Renal pelvis (tissue), 4 donors: Measurements from ENCODE around the gene LRRC45. TPM values are rescaled to one million over a fixed set of nuclear protein-coding genes. Genes with fewer than 3 reads are reported as not detected.

Experiments used
- DNase-seq: peaks from one replicate; pipeline ENCODE4 v3.0.0-alpha.2; 2013
- polyA plus RNA-seq, 3 donors: library from polyadenylated mRNA; unstranded; fragments of 120-200 nt; gene quantifications; one replicate each; pipeline ENCODE4 v1.2.1, GENCODE V29; 2013; ENCODE audit not compliant: insufficient read length in 3 of 3

LRRC45 gene
- polyA plus RNA-seq, 3 donors: 15.8 to 18.1 (median 16.6) TPM

DNA sequence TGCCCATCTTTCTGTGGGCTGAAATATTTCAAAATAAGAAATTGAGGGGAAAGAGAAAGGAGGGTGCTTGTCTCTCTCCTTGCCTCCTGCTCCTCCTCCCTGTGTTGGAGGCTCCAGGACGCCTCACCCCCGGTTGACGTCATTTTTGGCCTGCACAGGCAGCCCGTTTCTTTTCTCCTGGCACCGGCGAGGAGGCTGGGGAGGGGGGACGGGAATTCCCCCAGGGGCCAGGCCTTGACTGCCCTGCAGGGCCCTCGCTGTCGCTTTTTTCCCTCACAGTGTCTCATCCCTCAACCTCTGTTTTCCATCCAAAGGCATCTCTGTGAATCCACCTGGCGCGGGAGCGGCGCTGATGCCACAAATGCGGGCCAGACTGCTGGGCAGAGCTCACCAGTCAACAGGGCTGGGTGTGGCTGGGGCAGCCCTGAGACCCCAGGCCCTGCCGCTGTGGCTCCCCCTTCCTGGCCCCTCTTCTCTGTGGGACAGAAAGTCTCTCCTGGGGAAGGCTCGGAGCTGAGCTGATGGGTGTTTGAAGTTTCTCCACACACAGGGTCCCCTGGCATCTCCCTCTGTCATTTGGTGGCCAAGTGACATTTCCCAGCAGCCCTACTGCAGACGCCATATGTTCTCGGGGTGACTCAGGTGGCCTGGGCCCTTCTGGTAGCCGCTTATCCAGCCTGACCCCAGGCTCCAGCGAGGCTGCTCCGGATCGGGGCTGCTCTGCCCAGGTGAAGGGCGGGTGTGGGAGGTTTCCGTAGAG lies 16.5 kb upstream of the LRRC45 start:
- no peak for DNase-seq

DNA sequence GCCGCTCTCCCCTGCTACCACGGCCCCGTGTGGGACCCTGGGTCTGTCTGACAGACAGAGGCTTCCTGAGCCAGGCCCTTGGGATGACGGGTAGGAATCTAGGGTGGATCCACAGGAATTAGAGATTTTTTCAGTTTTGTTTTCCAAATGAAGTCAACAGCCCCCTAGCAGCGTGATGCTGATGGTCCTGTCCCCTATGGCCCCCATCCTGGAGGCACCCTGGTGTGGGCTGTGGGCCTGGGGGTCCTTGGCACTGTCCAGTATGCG lies 15.9 kb upstream of the LRRC45 start:
- DNase-seq: no peak

DNA sequence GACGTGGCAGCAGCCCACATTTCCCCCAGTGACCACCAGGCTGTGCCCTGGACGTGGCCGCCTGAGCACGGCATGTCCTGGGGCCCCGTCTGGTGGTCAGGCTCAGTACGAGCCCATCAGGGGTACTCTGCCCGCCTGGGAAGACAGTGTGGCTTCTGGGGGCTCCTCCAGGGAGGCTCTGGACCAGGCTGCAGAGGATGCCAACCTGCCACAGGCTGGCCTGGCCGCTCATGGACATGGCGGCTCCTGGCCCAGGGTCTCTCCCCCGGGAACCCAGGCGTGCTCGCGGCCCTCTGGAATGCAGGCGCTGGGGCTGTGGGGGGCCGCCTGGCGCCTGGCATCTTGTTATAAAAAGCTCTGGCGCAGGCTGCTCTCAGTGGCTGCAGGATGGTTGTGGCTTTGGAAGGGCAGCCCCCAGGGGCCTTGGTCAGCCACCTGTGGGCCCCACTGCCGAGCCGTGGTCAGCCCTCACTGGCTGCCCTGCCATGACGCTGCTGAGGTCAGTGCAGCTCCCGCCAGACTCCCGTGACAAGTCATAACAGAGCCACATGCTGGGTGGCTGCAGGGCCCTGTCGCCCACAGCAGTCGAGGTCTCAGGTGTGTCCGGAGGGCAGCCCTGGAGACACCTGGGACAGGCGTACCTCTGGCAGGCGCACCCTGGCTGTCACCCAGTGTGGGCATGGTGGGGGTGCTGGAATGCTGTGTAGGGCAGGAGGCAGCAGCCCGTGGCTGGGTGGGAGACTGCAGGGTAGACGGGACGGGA lies 15.4 kb upstream of the LRRC45 start:
- DNase-seq: no peak

DNA sequence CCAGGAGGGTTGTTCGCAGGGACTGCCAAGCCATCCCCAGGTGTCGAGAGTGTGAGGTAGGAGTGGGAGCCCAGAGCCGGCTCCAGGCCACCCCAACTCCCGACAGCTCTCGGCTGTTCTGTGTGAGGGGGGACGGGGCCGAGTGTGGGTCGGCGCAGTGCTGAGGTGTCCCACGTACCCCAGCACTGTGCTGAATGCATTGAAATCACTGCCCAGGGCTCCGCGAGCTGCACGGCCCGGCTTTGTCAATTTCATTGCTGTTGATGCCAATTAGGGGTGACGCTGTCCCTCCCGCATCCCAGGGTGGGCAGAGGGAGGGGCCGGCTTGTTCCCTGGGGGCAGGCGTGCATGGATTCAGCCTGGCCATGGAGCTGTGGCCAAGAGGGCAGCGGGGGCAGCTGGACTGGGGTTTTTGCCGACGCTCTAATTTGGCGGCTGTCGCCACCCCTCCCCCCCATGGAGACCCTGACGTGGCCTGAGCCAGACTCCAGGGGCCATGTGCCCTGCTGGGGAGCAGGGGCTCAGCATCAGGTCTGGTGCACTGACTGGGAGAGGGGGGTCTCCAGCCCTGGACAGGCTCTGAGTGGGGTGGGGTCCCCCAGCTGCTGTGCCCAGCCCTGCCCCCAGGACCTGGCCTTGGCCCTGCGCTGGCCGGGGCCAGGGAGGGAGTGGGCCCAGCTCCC lies 14.7 kb upstream of the LRRC45 start:
- DNase-seq: no peak

DNA sequence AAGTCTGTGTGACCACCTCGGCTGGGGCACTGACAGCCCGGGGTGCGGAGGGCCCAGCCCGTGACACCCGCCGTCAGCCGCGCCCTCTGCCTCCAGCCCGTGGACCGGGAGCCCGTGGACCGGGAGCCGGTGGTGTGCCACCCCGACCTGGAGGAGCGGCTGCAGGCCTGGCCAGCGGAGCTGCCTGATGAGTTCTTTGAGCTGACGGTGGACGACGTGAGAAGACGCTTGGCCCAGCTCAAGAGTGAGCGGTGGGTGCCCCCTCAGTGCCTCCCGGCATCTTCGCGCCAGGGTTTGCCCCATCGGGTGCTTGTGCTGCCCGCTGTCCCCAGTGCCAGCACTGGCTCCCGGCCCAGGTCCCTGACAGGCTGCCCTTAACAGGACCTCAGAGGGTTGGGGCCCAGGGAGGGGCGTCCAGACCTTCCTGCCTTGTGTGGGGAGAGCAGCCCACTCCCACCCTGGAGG lies 14.1 kb upstream of the LRRC45 start:
- no peak for DNase-seq

DNA sequence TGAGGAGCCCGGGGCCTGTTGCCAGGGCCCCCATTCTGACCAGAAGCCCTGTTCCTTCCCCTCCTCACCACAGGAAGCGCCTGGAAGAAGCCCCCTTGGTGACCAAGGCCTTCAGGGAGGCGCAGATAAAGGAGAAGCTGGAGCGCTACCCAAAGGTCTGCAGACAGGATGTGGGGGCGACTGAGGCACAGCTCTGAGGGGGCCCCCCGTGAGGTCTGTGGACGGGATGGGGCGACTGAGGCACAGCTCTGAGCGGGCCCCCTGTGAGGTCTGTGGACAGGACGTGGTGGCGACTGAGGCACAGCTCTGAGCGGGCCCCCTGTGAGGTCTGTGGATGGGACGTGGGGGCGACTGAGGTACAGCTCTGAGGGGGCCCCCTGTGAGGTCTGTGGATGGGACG lies 13.7 kb upstream of the LRRC45 start:
- DNase-seq: no peak

DNA sequence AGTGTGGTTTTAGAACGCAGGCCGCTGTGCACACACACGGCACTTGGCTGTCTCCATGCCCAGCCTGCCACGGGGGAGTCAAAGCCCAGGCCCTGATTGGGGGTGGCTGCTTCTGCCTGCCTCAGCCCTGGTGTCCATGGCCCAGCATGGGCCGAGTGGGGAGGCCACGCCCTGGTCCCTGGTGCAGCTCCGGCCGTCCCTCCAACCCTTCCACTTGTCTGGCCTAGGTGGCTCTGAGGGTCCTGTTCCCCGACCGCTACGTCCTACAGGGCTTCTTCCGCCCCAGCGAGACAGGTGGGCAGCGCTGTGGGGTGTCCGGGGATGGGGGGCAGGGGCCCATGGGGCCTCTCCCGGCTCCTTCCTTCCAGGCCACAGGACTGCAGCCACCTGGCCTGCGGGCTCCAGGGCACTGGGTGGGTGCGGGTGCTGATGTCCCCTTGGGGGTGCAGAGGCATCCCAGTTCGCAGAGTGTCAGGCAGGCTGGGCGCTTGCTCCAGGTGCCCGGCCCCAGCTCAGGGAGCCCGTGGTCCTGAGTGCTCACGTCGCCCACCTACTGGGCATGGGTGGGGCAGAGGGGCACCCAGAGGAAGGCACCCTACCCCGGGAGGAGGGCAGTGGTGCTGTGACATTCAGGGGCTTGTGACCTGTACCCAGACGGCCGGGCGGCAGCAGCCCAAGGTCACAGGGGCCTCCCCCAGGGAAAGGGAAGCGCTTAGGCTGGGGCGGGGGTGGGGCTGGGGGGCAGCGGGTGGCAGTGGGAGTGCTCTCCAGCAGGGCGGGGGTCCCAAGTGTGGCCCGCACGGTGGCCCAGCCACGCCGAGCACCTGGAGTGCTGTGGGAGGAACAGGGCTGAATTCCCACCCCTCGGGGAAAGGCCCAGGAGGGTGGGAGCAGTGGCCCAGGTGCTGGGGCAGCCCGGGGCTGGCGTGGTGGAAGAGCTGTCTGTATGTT lies 12.3 kb upstream of the LRRC45 start:
- no peak for DNase-seq

DNA sequence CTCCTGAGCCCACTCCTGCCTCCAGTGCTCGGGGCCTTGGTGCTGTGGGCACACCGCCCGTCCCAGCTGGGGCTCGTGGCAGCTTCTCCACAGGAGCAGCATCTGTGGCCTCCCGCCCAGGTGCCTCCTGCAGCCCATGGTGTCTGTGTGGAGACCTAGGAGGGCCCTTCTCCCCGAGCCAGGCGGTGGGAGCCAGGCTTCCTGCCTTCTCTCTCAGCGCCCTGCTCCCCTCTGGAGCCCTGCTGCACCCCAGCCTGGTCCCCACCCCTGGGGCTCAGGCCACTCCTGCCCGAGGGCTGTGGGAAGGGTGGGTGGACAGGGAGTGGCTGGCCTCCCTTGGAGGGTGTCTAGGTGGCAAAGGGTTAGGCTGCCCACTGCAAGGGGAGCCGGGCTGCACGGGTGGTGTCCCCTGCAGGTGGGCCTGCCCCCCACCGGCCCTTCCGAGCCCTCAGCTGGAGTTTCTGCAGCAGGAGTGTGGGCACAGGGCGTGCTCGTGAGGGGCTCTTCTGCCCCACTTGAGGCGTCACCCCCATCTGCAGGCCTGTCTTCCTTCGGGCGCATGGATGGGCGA lies 11.4 kb upstream of the LRRC45 start:
- no peak for DNase-seq

DNA sequence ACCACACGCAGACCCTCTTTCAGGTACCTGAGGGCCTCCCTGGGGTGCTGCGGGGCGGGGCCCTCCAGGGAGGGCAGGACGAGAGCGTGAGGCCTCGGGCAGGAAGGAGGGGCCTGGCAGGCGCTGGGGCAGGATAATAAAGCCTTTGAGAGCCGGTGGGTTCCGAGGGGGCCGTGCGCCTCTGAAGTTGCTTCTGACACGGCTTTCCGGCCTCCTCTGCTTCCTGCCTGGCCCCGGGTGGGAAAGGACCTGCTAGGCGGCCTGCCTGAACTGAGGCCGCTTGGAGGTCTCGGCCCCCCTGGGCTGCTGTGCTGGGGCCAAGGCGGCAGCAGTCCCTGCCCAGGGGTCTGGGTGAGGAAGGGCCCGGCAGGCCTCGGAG lies 10.9 kb upstream of the LRRC45 start:
- DNase-seq: no peak

DNA sequence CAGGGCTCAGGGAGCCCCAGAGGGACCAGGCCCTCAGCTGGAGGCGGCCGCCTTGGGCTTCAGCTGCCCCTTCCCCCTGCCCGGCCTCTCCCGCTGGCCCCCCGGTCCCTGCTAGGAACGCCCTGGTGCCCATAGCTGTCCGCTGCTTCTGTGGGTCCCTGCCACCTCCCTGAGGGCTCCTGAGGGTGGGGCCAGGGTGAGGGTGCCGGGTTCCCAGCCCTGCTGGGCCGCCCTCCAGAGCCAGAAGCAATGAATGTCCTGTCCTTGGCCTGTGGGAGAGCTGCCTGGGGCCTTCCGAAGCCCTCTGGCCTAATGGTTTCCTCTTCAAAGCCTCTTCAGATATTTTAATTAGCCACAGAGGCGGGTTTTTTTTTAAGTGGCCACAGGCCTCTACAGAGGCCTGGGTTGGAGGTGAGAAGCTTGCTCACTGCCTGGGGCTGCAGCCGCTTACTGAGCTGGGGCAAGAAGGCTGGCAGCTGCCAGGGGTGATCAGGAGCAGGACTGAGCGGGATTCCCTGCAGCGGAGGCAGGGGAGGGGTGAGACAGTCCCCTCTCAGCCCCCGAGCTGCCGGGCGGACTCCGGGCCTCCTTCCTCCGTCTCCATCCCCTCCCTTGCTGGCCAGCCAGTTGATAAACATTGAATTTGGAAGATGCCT lies 10.3 kb upstream of the LRRC45 start:
- no peak for DNase-seq

DNA sequence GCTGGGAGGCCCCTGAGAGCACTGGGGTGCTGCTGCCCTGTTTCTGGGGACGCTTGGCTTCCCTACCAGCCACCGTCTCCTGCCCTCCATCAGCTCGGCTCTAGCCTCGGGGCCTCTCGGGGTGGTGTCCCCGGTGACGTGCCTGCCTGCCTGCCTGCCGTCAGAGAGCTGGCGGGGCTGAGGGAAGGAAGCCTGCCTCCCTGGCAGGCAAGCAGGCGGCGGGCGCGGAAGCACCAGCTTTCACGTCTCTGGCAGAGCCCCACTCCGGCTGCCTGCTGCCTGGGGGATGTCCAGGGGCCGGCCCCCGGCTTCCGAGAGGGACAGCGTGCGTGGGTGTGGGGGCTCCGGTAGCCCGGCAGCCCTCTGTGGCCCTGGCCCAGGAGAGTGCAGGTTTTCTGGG lies 9.8 kb upstream of the LRRC45 start:
- DNase-seq: no peak

DNA sequence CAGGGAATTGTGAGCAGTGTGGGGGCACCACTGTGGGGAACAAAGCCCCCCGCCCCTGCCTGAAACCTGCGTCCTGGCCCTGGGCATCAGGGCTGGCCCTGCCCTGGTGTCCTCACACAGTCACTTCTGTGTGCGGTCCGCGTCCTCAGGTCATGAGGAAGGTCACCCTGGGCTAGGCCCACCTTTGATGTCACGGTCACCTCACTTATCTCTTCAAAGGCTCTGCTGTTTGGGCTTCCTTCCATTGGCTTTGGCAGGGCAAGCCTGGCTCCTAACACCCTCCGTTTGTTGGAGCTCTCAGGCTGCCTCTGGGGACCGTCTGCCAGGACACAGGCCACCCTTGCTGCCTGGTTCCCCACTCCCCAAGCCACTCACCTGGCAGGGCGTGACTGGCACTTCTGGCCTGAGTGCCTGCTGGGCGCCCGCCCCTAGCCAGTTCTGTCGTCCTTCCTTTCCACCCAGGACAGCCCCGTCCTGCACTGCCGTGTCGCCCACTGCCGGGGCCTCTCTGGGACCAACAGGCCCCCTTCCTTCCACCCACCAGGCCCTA lies 9.3 kb upstream of the LRRC45 start:
- no peak for DNase-seq

DNA sequence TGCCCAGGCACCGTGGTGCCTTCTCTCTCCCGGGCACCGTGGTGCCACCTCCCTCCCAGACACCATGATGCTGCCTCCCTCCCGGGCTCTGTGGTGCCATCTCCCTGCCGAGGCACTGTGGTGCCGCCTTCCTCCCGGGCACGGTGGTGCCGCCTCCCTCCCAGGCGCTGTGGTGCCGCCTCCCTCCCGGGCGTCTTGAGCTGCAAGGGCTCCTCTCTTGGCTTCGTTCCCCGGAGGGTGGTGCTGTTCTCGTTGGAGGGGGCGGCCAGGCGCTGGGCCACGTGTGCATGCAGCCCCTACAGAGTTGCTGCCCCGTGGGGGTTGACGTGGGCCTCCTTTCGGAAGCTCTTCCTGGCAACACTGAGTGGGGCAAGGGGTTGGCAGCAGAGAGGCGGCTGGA lies 8.7 kb upstream of the LRRC45 start:
- DNase-seq: no peak

DNA sequence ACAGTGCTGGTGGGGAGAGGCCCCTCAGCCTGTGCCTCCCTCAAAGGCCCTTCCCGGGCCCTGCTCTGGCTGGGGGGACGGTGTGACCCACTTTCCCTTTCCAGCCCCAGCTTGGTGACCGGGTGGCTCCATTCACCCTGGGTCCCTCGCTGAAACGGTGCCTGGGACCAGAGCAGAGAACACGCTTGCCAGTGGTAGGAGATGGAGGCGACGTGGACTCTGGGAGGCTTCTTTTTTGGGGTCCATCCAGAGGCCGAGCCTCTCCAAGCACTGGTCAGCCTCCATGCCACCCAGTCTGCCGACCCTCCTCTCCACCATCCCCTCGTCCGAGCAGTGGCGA lies 8.2 kb upstream of the LRRC45 start:
- no peak for DNase-seq

DNA sequence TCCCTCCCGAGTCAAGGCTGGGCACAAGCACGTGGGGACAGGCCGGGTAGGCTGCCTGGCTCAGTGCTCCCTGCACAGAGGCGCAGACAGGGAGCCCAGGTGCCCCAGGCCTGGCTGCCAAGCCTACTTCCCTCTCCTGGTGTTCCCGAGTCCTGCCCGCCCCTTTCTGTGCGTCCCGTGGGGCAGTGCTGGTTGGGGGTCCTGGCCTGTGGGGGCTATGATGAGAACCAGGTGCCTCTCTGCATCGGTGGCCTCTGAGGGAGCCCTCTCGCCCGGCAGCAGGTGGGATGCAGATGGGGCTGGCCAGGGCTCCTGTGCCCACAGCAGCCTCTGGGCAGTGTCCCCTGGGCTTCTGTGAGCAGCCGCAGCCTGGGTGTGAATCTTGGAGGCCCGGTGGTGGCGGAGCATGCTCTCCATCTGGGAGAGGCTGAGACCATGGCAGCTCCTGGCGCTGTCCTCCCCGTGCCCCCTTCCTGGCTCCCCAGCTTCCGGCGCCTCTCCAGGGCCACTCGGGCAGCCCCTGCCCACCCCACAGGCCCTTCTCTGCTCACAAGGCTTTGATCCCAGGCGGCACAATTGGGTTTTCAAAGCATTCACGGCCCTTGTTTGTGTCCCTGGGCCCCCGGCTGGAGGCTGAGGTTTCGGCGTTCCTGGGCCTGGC lies 7.7 kb upstream of the LRRC45 start:
- no peak for DNase-seq

DNA sequence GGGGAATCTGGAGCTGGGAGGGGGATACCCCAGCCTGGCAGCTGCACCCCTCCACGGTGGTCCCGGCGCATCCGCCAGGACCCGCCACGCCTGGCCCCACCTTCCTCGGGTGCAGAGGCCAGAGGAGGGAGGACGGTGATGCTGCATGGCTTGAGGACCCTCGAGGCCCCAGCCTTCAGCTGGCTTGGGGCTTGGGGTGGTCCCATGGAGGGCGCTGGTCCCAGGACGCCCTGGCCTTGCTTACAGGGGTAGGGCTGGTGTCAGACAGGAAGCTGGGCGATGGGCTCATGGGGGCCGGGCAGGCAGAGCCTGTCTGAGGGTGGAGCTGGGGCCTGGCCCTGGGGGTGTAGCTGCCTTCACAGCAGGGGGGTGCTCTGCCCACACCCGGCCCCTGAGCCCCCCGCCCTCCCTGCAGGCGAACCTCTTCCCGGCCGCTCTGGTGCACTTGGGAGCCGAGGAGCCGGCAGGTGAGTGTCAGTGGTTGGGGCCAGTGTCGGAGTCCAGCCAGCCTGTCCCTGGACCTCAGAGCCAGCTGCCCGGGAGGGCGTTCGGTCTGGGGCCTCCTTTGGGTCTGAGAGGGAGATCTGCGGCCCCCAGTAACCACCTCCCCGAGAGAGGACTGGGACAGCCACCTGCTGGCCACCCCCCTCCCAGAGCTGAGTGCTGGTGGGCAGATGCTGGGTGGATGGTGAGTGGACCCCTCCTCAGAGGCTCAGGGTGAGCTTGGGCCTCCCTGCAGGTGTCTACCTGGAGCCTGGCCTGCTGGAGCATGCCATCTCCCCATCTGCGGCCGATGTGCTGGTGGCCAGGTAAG lies 6.8 kb upstream of the LRRC45 start:
- DNase-seq: no peak

DNA sequence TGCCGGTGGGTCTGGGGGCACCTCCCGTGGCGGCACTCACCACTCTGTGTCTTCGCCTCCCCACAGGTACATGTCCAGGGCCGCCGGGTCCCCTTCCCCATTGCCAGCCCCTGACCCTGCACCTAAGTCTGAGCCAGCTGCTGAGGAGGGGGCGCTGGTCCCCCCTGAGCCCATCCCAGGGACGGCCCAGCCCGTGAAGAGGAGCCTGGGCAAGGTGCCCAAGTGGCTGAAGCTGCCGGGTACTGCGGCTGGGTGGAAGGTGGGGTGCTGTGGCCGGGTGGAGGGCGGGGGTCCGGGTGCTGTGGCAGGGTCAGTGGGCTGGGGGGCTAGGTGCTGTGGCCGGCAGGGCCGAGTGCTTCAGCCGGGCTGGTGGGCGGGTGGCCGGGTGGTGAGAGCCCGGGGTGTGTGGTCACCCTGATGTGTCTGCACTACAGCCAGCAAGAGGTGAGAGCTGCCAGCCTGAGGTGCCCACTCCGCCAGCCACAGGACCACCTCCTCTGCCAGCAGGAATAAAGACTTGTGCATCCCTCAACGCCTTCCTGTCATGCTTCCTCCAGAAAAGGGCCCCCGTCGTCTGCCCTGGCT lies 6.1 kb upstream of the LRRC45 start:
- DNase-seq: no peak

DNA sequence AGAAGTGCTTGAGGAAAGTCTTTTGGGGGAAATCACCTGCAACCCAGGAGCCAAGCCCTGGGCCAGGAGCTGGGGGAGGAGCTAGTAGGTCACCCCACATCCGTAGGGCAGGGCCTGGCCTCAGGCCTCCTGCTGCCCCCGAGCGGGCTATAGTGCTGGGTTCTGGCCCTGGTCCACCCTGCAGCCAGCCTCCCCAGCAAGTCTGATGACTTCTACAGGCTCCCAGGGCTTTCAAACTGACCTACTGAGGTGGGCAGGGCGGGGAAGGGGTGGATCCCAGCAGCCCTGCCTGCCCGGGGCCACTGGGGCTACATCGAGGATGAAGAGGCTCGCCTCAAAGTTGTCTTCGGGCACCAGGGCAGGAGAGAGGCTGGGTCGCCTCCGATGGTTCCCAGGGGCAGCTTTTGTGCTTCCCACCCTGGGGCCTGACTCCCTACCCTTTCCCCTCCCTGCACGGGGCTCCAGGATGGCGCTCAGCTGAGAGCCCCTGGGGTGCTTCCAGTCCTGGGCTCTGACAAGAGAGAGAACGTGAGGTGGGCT lies 5.4 kb upstream of the LRRC45 start:
- no peak for DNase-seq
